ENCODE measurements around the gene KCNAB1.

GRCh38 chr3:156539802-156540201, 419.4 kb downstream of the KCNAB1 start:
- TF ChIP-seq ZNF384 (IDR thresholded peaks at IDR 0.05) (no peak), FOXA1 (IDR thresholded peaks at IDR 0.05) (no peak), BHLHE40 (IDR thresholded peaks at IDR 0.05; ENCODE audit: borderline replicate concordance) (no peak), FOXM1 (IDR thresholded peaks at IDR 0.05; ENCODE audit: borderline replicate concordance) (no peak), SUZ12 (IDR thresholded peaks at IDR 0.05) (no peak), HDGF (IDR thresholded peaks at IDR 0.05; ENCODE audit: borderline replicate concordance) (no peak), FOXK2 (IDR thresholded peaks at IDR 0.05) (no peak), ELF4 (IDR thresholded peaks at IDR 0.05) (no peak), SP1 (IDR thresholded peaks at IDR 0.05) (no peak), ARNT (IDR thresholded peaks at IDR 0.05) (no peak)

Data from HEK293T (cell line).